IMR-90 (cell line): ENCODE measurements around the gene COL4A1. TPM values are rescaled to one million over a fixed set of nuclear protein-coding genes. Genes with fewer than 3 reads are reported as not detected.
A peak's percentile ranks its signal among the peaks of the same experiment; 100 is the strongest.

Experiments used
- ATAC-seq: fragments of 200-7000 bp; cut with Tn5 transposase; 2 replicates; pipeline ENCODE4 v1.9.1; 2020; ENCODE audit warnings: low read depth, mild to moderate bottlenecking, moderate library complexity
- BruUV-seq: library from RNA; stranded (reverse); fragments of 400-500 nt; replicated peaks from 2 replicates; lab custom pipeline; 2021; lab: Mats Ljungman, UMichigan
- CTCF ChIA-PET: fragments of 300-600 bp; formaldehyde crosslinking; extraction: SDS; loops from one replicate; lab custom pipeline; 2021; ENCODE audit warnings: antibody characterized with exemption; lab: Yijun Ruan, JAX
- POLR2A ChIA-PET: fragments of 300-600 bp; sonication (Branson Sonifier 250); formaldehyde crosslinking; loops from one replicate; lab custom pipeline; 2022; ENCODE audit warnings: antibody characterized with exemption; ENCODE audit not compliant: unreplicated experiment; lab: Charles Lee
- DNase-seq: peaks from one replicate; pipeline ENCODE4 v3.0.0; 2013
- H2AFZ ChIP-seq: replicated peaks from 2 replicates; pipeline ENCODE3; 2013; ENCODE audit warnings: low read length, mild to moderate bottlenecking; ENCODE audit not compliant: poor library complexity
- H2AK5ac ChIP-seq: 2 replicates; pipeline ENCODE4 v1.6.1; 2013; ENCODE audit warnings: low read depth, low read length, inconsistent platforms
- H2AK9ac ChIP-seq: replicated peaks from 2 replicates; pipeline ENCODE3; 2013; ENCODE audit warnings: mild to moderate bottlenecking, low read depth, low read length, moderate library complexity; ENCODE audit not compliant: poor library complexity
- H2BK120ac ChIP-seq: 2 replicates; pipeline ENCODE4 v1.6.1; 2013; ENCODE audit warnings: low read depth, low read length, inconsistent platforms
- H2BK15ac ChIP-seq: 3 replicates; pipeline ENCODE4 v1.6.1; 2013; ENCODE audit warnings: low read depth, low read length, inconsistent platforms
- H2BK20ac ChIP-seq: 2 replicates; pipeline ENCODE4 v1.6.1; 2013; ENCODE audit warnings: low read depth, mild to moderate bottlenecking, inconsistent platforms, low read length, moderate library complexity
- H2BK5ac ChIP-seq: 2 replicates; pipeline ENCODE4 v1.6.1; 2013; ENCODE audit warnings: mild to moderate bottlenecking, low read depth, low read length, inconsistent platforms; ENCODE audit not compliant: poor library complexity, severe bottlenecking
- H3K14ac ChIP-seq: replicated peaks from 2 replicates; pipeline ENCODE4 v1.6.1; 2013; ENCODE audit warnings: low read depth, low read length, inconsistent platforms
- H3K18ac ChIP-seq: 2 replicates; pipeline ENCODE4 v1.6.1; 2013; ENCODE audit warnings: low read depth, low read length, control low read depth
- H3K23ac ChIP-seq: 2 replicates; pipeline ENCODE4 v1.6.1; 2013; ENCODE audit warnings: low read depth, low read length, inconsistent platforms
- H3K27ac ChIP-seq: 2 replicates; pipeline ENCODE4 v1.5.1; 2013; ENCODE audit warnings: mild to moderate bottlenecking, control low read depth, low read length; ENCODE audit not compliant: insufficient read depth
- H3K27me3 ChIP-seq: 2 replicates; pipeline ENCODE4 v1.6.1; 2013; ENCODE audit warnings: low read length; ENCODE audit not compliant: control insufficient read depth, insufficient read depth
- H3K36me3 ChIP-seq: 2 replicates; pipeline ENCODE4 v1.6.1; 2013; ENCODE audit warnings: low read length, mixed read lengths; ENCODE audit not compliant: control insufficient read depth, insufficient read depth
- H3K4ac ChIP-seq: 2 replicates; pipeline ENCODE4 v1.6.1; 2013; ENCODE audit warnings: low read depth, low read length, inconsistent platforms
- H3K4me1 ChIP-seq: 2 replicates; pipeline ENCODE4 v1.6.1; 2013; ENCODE audit warnings: low read length, mixed read lengths; ENCODE audit not compliant: control insufficient read depth, insufficient read depth
- H3K4me2 ChIP-seq: 2 replicates; pipeline ENCODE4 v1.6.1; 2013; ENCODE audit warnings: low read depth, mild to moderate bottlenecking, control low read depth, low read length, moderate library complexity
- H3K4me3 ChIP-seq: 2 replicates; pipeline ENCODE4 v1.5.1; 2013; ENCODE audit warnings: low read depth, mild to moderate bottlenecking, control low read depth, low read length, moderate library complexity; ENCODE audit not compliant: insufficient read depth
- H3K56ac ChIP-seq: 2 replicates; pipeline ENCODE4 v1.6.1; 2013; ENCODE audit warnings: low read length, inconsistent platforms; ENCODE audit not compliant: insufficient read depth; ENCODE audit errors: extremely low read depth
- H3K79me1 ChIP-seq, 2 experiments: 2 replicates each; pipeline ENCODE4 v1.6.1; 2013; ENCODE audit warnings: low read length in 2 of 2, inconsistent platforms in 1 of 2, low read depth in 1 of 2
- H3K9ac ChIP-seq: 2 replicates; pipeline ENCODE4 v1.6.1; 2013; ENCODE audit warnings: low read depth, low read length, control low read depth
- H3K9me1 ChIP-seq: 2 replicates; pipeline ENCODE4 v1.6.1; 2013; ENCODE audit warnings: low read length, inconsistent platforms; ENCODE audit not compliant: insufficient read depth
- H3K9me3 ChIP-seq: 2 replicates; pipeline ENCODE4 v1.6.1; 2013; ENCODE audit warnings: low read length; ENCODE audit not compliant: control insufficient read depth, insufficient read depth
- H4K20me1 ChIP-seq: 2 replicates; pipeline ENCODE4 v1.6.1; 2013; ENCODE audit warnings: low read length, inconsistent platforms; ENCODE audit not compliant: insufficient read depth
- H4K5ac ChIP-seq: 2 replicates; pipeline ENCODE4 v1.6.1; 2013; ENCODE audit warnings: mild to moderate bottlenecking, low read depth, low read length, control low read depth
- H4K8ac ChIP-seq, 2 experiments: 2 replicates each; pipeline ENCODE4 v1.6.1; 2013; ENCODE audit warnings: low read depth in 2 of 2, low read length in 2 of 2, control low read depth in 1 of 2, inconsistent platforms in 1 of 2
- H4K91ac ChIP-seq: 2 replicates; pipeline ENCODE4 v1.6.1; 2013; ENCODE audit warnings: low read depth, low read length, inconsistent platforms; ENCODE audit not compliant: insufficient read depth
- BHLHE40 ChIP-seq: fragments of 150-350 bp; IDR thresholded peaks from 2 replicates; pipeline ENCODE4 v1.6.1; 2016; ENCODE audit warnings: mild to moderate bottlenecking, low read depth, low read length
- CEBPB ChIP-seq: IDR thresholded peaks from 2 replicates; pipeline ENCODE4 v1.6.1; 2012; ENCODE audit warnings: low read depth, low read length, improper control_type of control experiment
- FOS ChIP-seq: fragments of 150-350 bp; IDR thresholded peaks from 2 replicates; pipeline ENCODE4 v1.6.1; 2016; ENCODE audit warnings: low read depth, low read length
- MAFK ChIP-seq: IDR thresholded peaks from 2 replicates; pipeline ENCODE4 v1.6.1; 2012; ENCODE audit warnings: low read depth, low read length, improper control_type of control experiment
- MAZ ChIP-seq: IDR thresholded peaks from 2 replicates; pipeline ENCODE4 v1.6.1; 2012; ENCODE audit warnings: low read depth, mild to moderate bottlenecking, low read length, improper control_type of control experiment, moderate library complexity, borderline replicate concordance
- MXI1 ChIP-seq: IDR thresholded peaks from 2 replicates; pipeline ENCODE4 v1.6.1; 2012; ENCODE audit warnings: low read depth, mild to moderate bottlenecking, low read length, moderate library complexity, borderline replicate concordance
- NFE2L2 ChIP-seq: fragments of 150-350 bp; IDR thresholded peaks from 2 replicates; pipeline ENCODE4 v1.6.1; 2016; ENCODE audit warnings: low read depth, mild to moderate bottlenecking, low read length
- POLR2A ChIP-seq: IDR thresholded peaks from 2 replicates; pipeline ENCODE4 v1.6.1; 2012; ENCODE audit warnings: mild to moderate bottlenecking, low read depth, low read length
- RCOR1 ChIP-seq: IDR thresholded peaks from 2 replicates; pipeline ENCODE4 v1.6.1; 2012; ENCODE audit warnings: mild to moderate bottlenecking, low read length, improper control_type of control experiment; ENCODE audit not compliant: insufficient replicate concordance
- RFX5 ChIP-seq: IDR thresholded peaks from 2 replicates; pipeline ENCODE4 v1.8.0; 2012; ENCODE audit warnings: low read depth, mild to moderate bottlenecking, low read length, moderate library complexity
- SMC3 ChIP-seq: fragments of 150-350 bp; IDR thresholded peaks from 2 replicates; pipeline ENCODE4 v1.6.1; 2016; ENCODE audit warnings: low read depth, mild to moderate bottlenecking, antibody characterized with exemption, low read length, moderate library complexity
- USF2 ChIP-seq: fragments of 150-350 bp; IDR thresholded peaks from 2 replicates; pipeline ENCODE4 v1.6.1; 2017; ENCODE audit warnings: mild to moderate bottlenecking, antibody characterized with exemption, low read length, low read depth
- WGBS, 2 experiments: methylation state at CpG; one replicate each; pipeline versions ENCODE4 v1.1.5 to v1.1.7; 2013; ENCODE audit warnings: missing lambda C conversion rate in 2 of 2; ENCODE audit not compliant: insufficient read length in 1 of 2; ENCODE audit errors: extremely low coverage in 2 of 2; 5-methylcytosine and 5-hydroxymethylcytosine counted together
- dilution Hi-C: fragments of 300-500 bp; cut with HindIII; formaldehyde crosslinking; loops from one replicate; pipeline ENCODE4 v1.14.3; 2018; ENCODE audit warnings: low sequenced_read_pairs; ENCODE audit not compliant: unreplicated experiment
- in situ Hi-C: fragments of 300-500 bp; cut with MboI; formaldehyde crosslinking; loops from 3 replicates; pipeline ENCODE4 v1.14.3; 2019; ENCODE audit warnings: low sequenced_read_pairs, inconsistent platforms, mixed read lengths
- intact Hi-C: fragments of 100-400 bp; cut with micrococcal nuclease; formaldehyde crosslinking; loops from 2 replicates; pipeline ENCODE4 v1.10.0; 2022
- polyA plus RNA-seq, 3 experiments: library from polyadenylated mRNA; depleted of rRNA; stranded (reverse); fragments of >200 nt; gene quantifications; 2 replicates each; pipeline ENCODE4 v1.2.3, GENCODE V29; 2012; ENCODE audit warnings: low replicate concordance in 1 of 3
- total RNA-seq: library from RNA; depleted of rRNA; stranded (reverse); fragments of >200 nt; gene quantifications from 2 replicates; pipeline ENCODE4 v1.2.3, GENCODE V29; 2012

COL4A1 gene
- total and polyA plus RNA-seq, 2 of the 4 experiments (the other 2 are of a cell fraction) = 230 to 337 TPM

DNA sequence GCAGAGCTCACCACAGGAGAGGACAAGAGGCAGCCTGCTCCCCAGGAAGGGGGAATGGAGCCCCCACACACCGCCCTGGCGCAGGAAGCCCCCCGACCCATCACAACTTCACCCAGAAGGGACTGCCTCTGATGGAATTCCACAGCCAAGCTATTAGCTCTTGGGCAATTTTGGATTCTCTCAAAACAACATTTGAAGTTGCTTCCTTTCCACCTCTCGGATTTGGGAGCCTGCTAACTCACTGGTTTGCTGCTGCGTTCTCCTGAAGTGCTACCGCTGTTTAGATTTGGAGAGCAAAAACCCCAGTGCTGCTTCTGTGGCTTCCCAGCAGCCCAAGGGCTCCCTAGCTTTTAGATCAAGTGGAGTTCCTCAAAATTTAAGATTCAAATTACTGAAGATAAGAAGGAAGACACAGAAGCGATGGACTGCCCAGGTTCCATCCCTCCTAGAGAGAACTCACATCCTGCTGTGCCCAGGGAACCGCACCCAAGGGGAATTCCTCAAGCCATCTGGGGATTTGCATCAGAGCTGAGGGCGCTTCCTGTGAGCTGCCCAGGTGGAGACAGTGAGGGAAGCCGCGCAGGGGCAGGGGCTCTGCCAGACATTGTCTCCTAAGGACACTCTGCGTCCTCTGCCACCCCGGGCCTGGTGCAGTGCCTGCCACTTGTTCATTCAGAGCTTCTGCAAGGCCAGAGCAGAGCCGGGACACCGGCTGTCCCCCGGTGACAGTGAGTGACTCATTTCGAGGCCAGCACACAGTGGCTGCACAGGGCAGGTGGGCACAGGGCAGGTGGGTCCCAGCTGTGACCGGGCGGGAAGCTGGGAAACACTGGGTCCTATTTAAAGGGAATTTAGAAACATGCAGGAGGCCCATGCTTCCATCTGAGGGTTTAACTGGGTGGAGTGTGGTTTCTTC is 45.5 kb downstream of the COL4A1 start:
- no peak for ATAC-seq
- ChIA-PET CTCF (interaction anchor here (0.6 kb wide), 1 partner anchor 149 kb away, joined by 3 read pairs; no protein-coding TSS in a partner anchor), POLR2A (no interaction called here)
- peak overlapping the region in 1 of 2 experiments; percentile 7; a peak in 1 of 4 replicates for H4K8ac ChIP-seq
- H3K4me2 ChIP-seq = no peak overlapping the region
- no peak overlapping the region for H3K27ac ChIP-seq
- H3K18ac ChIP-seq = 0 out of 2 replicates have a peak overlapping the region, but pooled peaks have one; percentile 5
- H2BK15ac ChIP-seq = no peak overlapping the region
- no peak overlapping the region for H2AFZ ChIP-seq
- peaks cover 45% of the 10 kb centered on the region for H3K4me1 ChIP-seq
- no peak overlapping the region; the same call in 1 of the 2 replicates for H2BK20ac ChIP-seq
- H4K5ac ChIP-seq = no peak overlapping the region
- H2AK9ac ChIP-seq = no peak overlapping the region
- no peak overlapping the region; the same call in 1 of the 2 replicates for H2BK120ac ChIP-seq
- DNase-seq = no peak
- H3K4ac ChIP-seq = no peak overlapping the region
- no peak overlapping the region for H3K9ac ChIP-seq
- peaks cover 33 to 85% of the 10 kb centered on the region in 2 experiments for H3K79me1 ChIP-seq
- H2AK5ac ChIP-seq = no peak overlapping the region; the same call in 1 of the 2 replicates
- BruUV-seq = no TSS peak
- no peak overlapping the region for H4K91ac ChIP-seq
- TF ChIP-seq MAFK (no peak), USF2 (no peak), SMC3 (no peak), MXI1 (no peak), BHLHE40 (no peak), RCOR1 (no peak), MAZ (no peak), NFE2L2 (no peak), FOS (no peak), CEBPB (no peak), POLR2A (no peak), RFX5 (no peak)
- intact Hi-C loops = no loop called here
- no peaks in the 10 kb centered on the region for H3K9me3 ChIP-seq
- peaks cover 54% of the 10 kb centered on the region for H3K9me1 ChIP-seq
- peaks cover 20% of the 10 kb centered on the region for H3K36me3 ChIP-seq
- peaks cover 69% of the 10 kb centered on the region for H4K20me1 ChIP-seq
- in situ Hi-C loops = no loop called here
- peak overlapping the region; percentile 38; the same call in 1 of the 2 replicates for H3K23ac ChIP-seq
- no peak overlapping the region for H3K56ac ChIP-seq
- no peak overlapping the region; the same call in 1 of the 2 replicates for H3K14ac ChIP-seq
- H3K27me3 ChIP-seq = no peaks in the 10 kb centered on the region
- dilution Hi-C loops = no loop called here
- no peak overlapping the region for H3K4me3 ChIP-seq
- 93% methylated on average over 8 of the region's 19 CpGs; no CpG with 5 or more reads in 1 of the 2 experiments for WGBS, 2 experiments
- H2BK5ac ChIP-seq = peak overlapping the region; percentile 16
